Parathyroid adenoma (tissue), 2 donors: ENCODE data around the gene CCBE1.

Source experiments
- H2AFZ ChIP-seq: fragments of 300-600 bp; sonication (generic); one replicate; pipeline ENCODE4 v1.7.0; 2017; ENCODE audit warnings: antibody characterized with exemption, mild to moderate bottlenecking
- H3K27ac ChIP-seq: fragments of 300-600 bp; sonication (generic); one replicate; pipeline ENCODE4 v1.7.0; 2017
- H3K27me3 ChIP-seq: fragments of 300-600 bp; sonication (generic); one replicate; pipeline ENCODE4 v1.7.0; 2017; ENCODE audit warnings: low read length; ENCODE audit not compliant: control insufficient read depth, insufficient read depth
- H3K36me3 ChIP-seq: fragments of 300-600 bp; sonication (generic); one replicate; pipeline ENCODE4 v1.7.0; 2017; ENCODE audit warnings: low read length; ENCODE audit not compliant: control insufficient read depth, insufficient read depth
- H3K4me1 ChIP-seq: fragments of 300-600 bp; sonication (generic); one replicate; pipeline ENCODE4 v1.7.0; 2017; ENCODE audit warnings: control low read depth
- H3K4me2 ChIP-seq: fragments of 300-600 bp; sonication (generic); one replicate; pipeline ENCODE4 v1.7.0; 2017; ENCODE audit warnings: low read length
- H3K4me3 ChIP-seq: fragments of 300-600 bp; sonication (generic); one replicate; pipeline ENCODE4 v1.7.0; 2017; ENCODE audit warnings: low read depth, low read length
- H3K79me2 ChIP-seq: fragments of 300-600 bp; sonication (generic); one replicate; pipeline ENCODE4 v1.7.0; 2017; ENCODE audit warnings: control low read depth
- H3K9ac ChIP-seq: fragments of 300-600 bp; sonication (generic); one replicate; pipeline ENCODE4 v1.7.0; 2017; ENCODE audit warnings: mild to moderate bottlenecking
- H3K9me3 ChIP-seq: fragments of 300-600 bp; sonication (generic); one replicate; pipeline ENCODE4 v1.7.0; 2017; ENCODE audit warnings: low read length; ENCODE audit not compliant: control insufficient read depth
- CTCF ChIP-seq: fragments of 300-600 bp; sonication (generic); IDR thresholded peaks from one replicate; pipeline ENCODE4 v1.7.0; 2017; ENCODE audit warnings: antibody characterized with exemption, mild to moderate bottlenecking
- donor health status: primary hyperparathyroidism.

The CCBE1 gene

GRCh38 chr18:59733421-59733820 lies 36.2 kb upstream of the CCBE1 start:
- no peak overlapping the region for H3K9ac ChIP-seq
- H3K4me1 ChIP-seq: no peaks in the 10 kb centered on the region
- no peak overlapping the region for H2AFZ ChIP-seq
- no peak for TF ChIP-seq CTCF
- no peaks in the 10 kb centered on the region for H3K9me3 ChIP-seq
- H3K4me3 ChIP-seq: no peak overlapping the region
- H3K79me2 ChIP-seq: no peaks in the 10 kb centered on the region
- H3K27me3 ChIP-seq: no peaks in the 10 kb centered on the region
- no peak overlapping the region for H3K27ac ChIP-seq
- no peaks in the 10 kb centered on the region for H3K36me3 ChIP-seq
- no peak overlapping the region for H3K4me2 ChIP-seq

- Histone ChIP-seq H3K4me1 (no peaks in the 10 kb centered on the region), H2AFZ (no peak overlapping the region), H3K27ac (no peak overlapping the region), H3K9ac (no peak overlapping the region), H3K4me2 (no peak overlapping the region), H3K27me3 (no peaks in the 10 kb centered on the region), H3K79me2 (no peaks in the 10 kb centered on the region), H3K36me3 (no peaks in the 10 kb centered on the region), H3K9me3 (no peaks in the 10 kb centered on the region), H3K4me3 (no peak overlapping the region)
- no peak for TF ChIP-seq CTCF
Observed at GRCh38 chr18:59730896-59731295, 33.7 kb upstream of the CCBE1 start.

GRCh38 chr18:59729781-59730180 lies 32.6 kb upstream of the CCBE1 start:
- H3K79me2 ChIP-seq: no peaks in the 10 kb centered on the region
- no peaks in the 10 kb centered on the region for H3K9me3 ChIP-seq
- H3K27ac ChIP-seq: no peak overlapping the region
- no peak for TF ChIP-seq CTCF
- H3K27me3 ChIP-seq: no peaks in the 10 kb centered on the region
- no peak overlapping the region for H2AFZ ChIP-seq
- no peak overlapping the region for H3K4me2 ChIP-seq
- H3K4me3 ChIP-seq: no peak overlapping the region
- H3K9ac ChIP-seq: no peak overlapping the region
- H3K36me3 ChIP-seq: no peaks in the 10 kb centered on the region
- H3K4me1 ChIP-seq: no peaks in the 10 kb centered on the region

GRCh38 chr18:59728816-59729215 lies 31.6 kb upstream of the CCBE1 start:
- H3K79me2 ChIP-seq: no peaks in the 10 kb centered on the region
- no peak overlapping the region for H3K27ac ChIP-seq
- H3K27me3 ChIP-seq: no peaks in the 10 kb centered on the region
- no peak overlapping the region for H2AFZ ChIP-seq
- no peak overlapping the region for H3K9ac ChIP-seq
- H3K9me3 ChIP-seq: no peaks in the 10 kb centered on the region
- H3K36me3 ChIP-seq: no peaks in the 10 kb centered on the region
- no peak overlapping the region for H3K4me2 ChIP-seq
- H3K4me3 ChIP-seq: no peak overlapping the region
- no peaks in the 10 kb centered on the region for H3K4me1 ChIP-seq
- TF ChIP-seq CTCF: no peak

- H3K79me2 ChIP-seq: no peaks in the 10 kb centered on the region
- H3K27ac ChIP-seq: no peak overlapping the region
- H3K27me3 ChIP-seq: no peaks in the 10 kb centered on the region
- no peak overlapping the region for H2AFZ ChIP-seq
- H3K36me3 ChIP-seq: no peaks in the 10 kb centered on the region
- H3K9ac ChIP-seq: no peak overlapping the region
- H3K4me3 ChIP-seq: no peak overlapping the region
- no peak for TF ChIP-seq CTCF
- no peaks in the 10 kb centered on the region for H3K4me1 ChIP-seq
- no peak overlapping the region for H3K4me2 ChIP-seq
- no peaks in the 10 kb centered on the region for H3K9me3 ChIP-seq
Observed at GRCh38 chr18:59725142-59725541, 27.9 kb upstream of the CCBE1 start.
